Ovary (tissue), 9 donors: Measurements from ENCODE around the gene KCNN2. TPM values are rescaled to one million over a fixed set of nuclear protein-coding genes. Genes with fewer than 3 reads are reported as not detected.

Experiments
- DNase-seq, 5 donors: peaks; one replicate each; pipeline ENCODE4 v3.0.0-alpha.2; 2019 to 2020
- H3K27ac ChIP-seq, 2 donors: fragments of 200-600 bp; one replicate each; pipeline versions ENCODE4 v1.5.1 to v1.8.0; 2019 to 2022
- H3K27me3 ChIP-seq: fragments of 200-600 bp; one replicate; pipeline ENCODE4 v1.8.0; 2022
- H3K36me3 ChIP-seq: fragments of 200-600 bp; sonication (generic); one replicate; pipeline ENCODE4 v1.5.1; 2019
- H3K4me1 ChIP-seq: one replicate; pipeline ENCODE4 v1.8.1; 2013; ENCODE audit warnings: mild to moderate bottlenecking, moderate library complexity; ENCODE audit not compliant: insufficient read depth
- H3K4me3 ChIP-seq: fragments of 200-600 bp; sonication (generic); one replicate; pipeline ENCODE4 v1.5.1; 2017
- H3K9me3 ChIP-seq, 2 donors: fragments of 200-600 bp in 1 of 2; sonication (generic) in 1 of 2; one replicate each; pipeline versions ENCODE4 v1.5.1 to v1.8.1; 2013 to 2019; ENCODE audit warnings: mild to moderate bottlenecking in 1 of 2, moderate library complexity in 1 of 2
- CTCF ChIP-seq, 3 donors: fragments of 450-650 bp in 2 of 3; fragments of 200-600 bp in 1 of 3; IDR thresholded peaks; one replicate each; pipeline versions ENCODE4 v1.5.1 to v1.8.0; 2016 to 2022; ENCODE audit warnings: antibody characterized with exemption in 3 of 3, mild to moderate bottlenecking in 1 of 3
- EP300 ChIP-seq: sonication (generic); formaldehyde crosslinking; IDR thresholded peaks from one replicate; pipeline ENCODE4 v1.6.1; 2017; ENCODE audit warnings: antibody characterized with exemption
- POLR2A ChIP-seq: fragments of 450-650 bp; IDR thresholded peaks from one replicate; pipeline ENCODE4 v1.6.1; 2017; ENCODE audit warnings: antibody characterized with exemption, mild to moderate bottlenecking, moderate library complexity
- WGBS, 3 donors: extraction: QIAGEN DNeasy Blood & Tissue Kit in 1 of 3; methylation state at CpG; one replicate each; pipeline versions ENCODE4 v1.1.5 to v1.1.7; 2013 to 2017; 5-methylcytosine and 5-hydroxymethylcytosine counted together
- intact Hi-C, 4 donors: fragments of 100-400 bp; cut with DNase I; formaldehyde crosslinking; loops; one replicate each; pipeline versions ENCODE4 v1.11.0 to v1.15.1; 2022 to 2023
- polyA plus RNA-seq, 2 donors: library from polyadenylated mRNA; stranded (reverse); fragments of 200-250 nt in 1 of 2; fragments of 350-450 nt in 1 of 2; fragmentation: Illumina TruSeq in 1 of 2; extraction: RNeasy Lipid Tissue Mini Kit (QIAGEN cat#74804) in 1 of 2; gene quantifications; one replicate each; pipeline ENCODE4 v1.2.3, GENCODE V29; 2013 to 2014
- total RNA-seq, 7 donors: library from RNA; depleted of rRNA in 2 of 7; stranded (reverse); fragments of >200 nt in 2 of 7; fragmentation: NEBNext Ultra II Directional in 3 of 7; extraction: Animal tissue kit (Norgen Biotek cat#: 25700) in 3 of 7; gene quantifications; one replicate each; pipeline versions ENCODE4 v1.1.0 to v1.2.4, GENCODE V29; 2016 to 2023
- donor health status: DM: no; HTN: no; CAD: no; lungs with moderate emphysema.
- donor health status: DM: no; HTN: no; CAD: no.
- donor health status: Bipolar disorder and iron deficiency.
- donor health status: DM: yes; HTN: yes; CAD: no.
- donor health status: DM: no; HTN: no; CAD: no.
- donor health status: DM: yes; HTN: yes; CAD: no.

The KCNN2 gene
- total and polyA plus RNA-seq, 9 donors = 0.48 to 1.6 (median 0.96) TPM

GRCh38 chr5:114362197-114362976, 517 bp downstream of the KCNN2 start:
- Histone ChIP-seq H3K27me3 (no peaks in the 10 kb centered on the region), H3K4me1 (peaks cover 3% of the 10 kb centered on the region), H3K9me3 (no peaks in the 10 kb centered on the region), H3K27ac (no peak overlapping the region), H3K36me3 (no peaks in the 10 kb centered on the region), H3K4me3 (peak overlapping the region; percentile 37)
- peak in 3 of 5 donors; percentile 10 to 29 (median 20) for DNase-seq
- 0 to 1% (median 0%) methylated on average over 61 to 87 of the region's 87 CpGs for WGBS, 3 donors
- intact Hi-C loops = no loop called here
- no peak for TF ChIP-seq POLR2A
- TF ChIP-seq EP300 = no peak

DNA sequence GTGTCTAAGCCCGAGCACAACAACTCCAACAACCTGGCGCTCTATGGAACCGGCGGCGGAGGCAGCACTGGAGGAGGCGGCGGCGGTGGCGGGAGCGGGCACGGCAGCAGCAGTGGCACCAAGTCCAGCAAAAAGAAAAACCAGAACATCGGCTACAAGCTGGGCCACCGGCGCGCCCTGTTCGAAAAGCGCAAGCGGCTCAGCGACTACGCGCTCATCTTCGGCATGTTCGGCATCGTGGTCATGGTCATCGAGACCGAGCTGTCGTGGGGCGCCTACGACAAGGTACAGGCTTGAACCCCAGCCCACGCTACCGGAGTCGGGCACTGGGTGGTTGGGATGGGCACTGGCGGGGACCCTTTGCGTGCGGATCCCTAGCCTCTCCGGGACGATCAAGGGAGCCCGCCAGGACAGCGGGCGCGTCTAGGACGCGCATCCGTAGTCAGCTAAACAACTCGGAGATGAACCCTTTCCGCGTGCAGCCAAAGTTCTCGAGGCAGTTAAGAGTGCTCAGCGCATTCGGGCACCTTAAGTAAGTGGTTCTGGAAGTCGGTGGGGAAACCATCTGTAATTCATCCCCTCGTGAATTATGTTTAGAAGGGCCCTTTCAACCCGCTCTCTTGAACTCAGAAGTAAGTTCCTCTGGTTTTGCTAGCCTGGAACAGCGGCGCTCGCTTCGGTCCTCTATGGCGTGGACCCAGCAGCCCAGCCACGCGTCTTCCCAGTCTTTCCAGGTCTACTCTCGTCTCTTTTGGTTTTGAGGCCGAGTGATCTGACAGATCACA, 1.3 kb downstream of the KCNN2 start:
- no peaks in the 10 kb centered on the region for H3K36me3 ChIP-seq
- H3K27ac ChIP-seq = no peak overlapping the region
- DNase-seq = peak in 1 of 5 donors; percentile 6
- TF ChIP-seq POLR2A = no peak
- TF ChIP-seq EP300 = no peak
- TF ChIP-seq CTCF (IDR thresholded peaks at IDR 0.05) = no peak
- intact Hi-C loops = no loop called here
- peaks cover 3% of the 10 kb centered on the region for H3K4me1 ChIP-seq
- WGBS, 3 donors = 3 to 7% (median 4%) methylated on average over 56 to 62 of the region's 62 CpGs
- H3K27me3 ChIP-seq = no peaks in the 10 kb centered on the region
- H3K4me3 ChIP-seq = peak overlapping the region; percentile 37
- H3K9me3 ChIP-seq = no peaks in the 10 kb centered on the region

DNA sequence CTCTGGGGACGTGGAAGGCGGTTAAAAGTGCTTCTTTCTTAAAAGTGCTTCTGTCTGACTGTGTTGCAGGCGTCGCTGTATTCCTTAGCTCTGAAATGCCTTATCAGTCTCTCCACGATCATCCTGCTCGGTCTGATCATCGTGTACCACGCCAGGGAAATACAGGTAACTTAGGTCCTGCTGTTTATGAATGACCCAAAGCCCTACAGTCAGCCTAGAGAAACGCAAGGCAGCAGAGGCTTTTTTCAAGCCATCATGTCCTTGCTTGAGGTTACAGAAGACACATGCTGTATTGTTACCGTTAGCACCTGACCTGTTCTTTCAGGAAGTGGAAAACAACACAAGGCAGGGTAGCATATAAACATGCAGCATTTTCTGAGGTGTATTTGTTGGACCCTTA, 2.0 kb downstream of the KCNN2 start:
- Histone ChIP-seq H3K9me3 (no peaks in the 10 kb centered on the region), H3K36me3 (no peaks in the 10 kb centered on the region), H3K4me1 (peaks cover 3% of the 10 kb centered on the region), H3K27me3 (no peaks in the 10 kb centered on the region), H3K4me3 (no peak overlapping the region), H3K27ac (no peak overlapping the region)
- WGBS, 3 donors = 24 to 29% (median 27%) methylated on average over 10 of the region's 10 CpGs
- intact Hi-C loops = no loop called here
- TF ChIP-seq POLR2A (no peak), CTCF (IDR thresholded peaks at IDR 0.05) (no peak), EP300 (no peak)
- DNase-seq = no peak

DNA sequence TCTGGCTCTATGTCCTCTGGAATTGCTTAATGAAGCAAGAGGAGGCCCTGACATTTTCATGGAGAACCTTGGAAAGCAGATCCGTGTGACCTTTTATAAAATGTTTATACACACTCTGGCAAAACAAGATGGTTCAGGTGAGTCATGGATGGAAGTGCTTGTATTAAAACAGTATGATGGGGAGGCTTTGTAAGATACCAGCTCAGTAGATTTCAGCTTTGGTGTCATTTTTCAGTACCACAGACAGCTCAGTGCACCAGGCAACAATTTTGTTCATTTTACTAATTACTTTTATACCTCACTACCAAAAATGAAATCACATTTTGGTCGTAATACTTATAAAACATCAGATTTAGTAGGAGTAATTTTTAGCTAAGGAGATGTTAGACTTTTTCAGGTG, 5.2 kb downstream of the KCNN2 start:
- no peak overlapping the region for H3K27ac ChIP-seq
- TF ChIP-seq CTCF (IDR thresholded peaks at IDR 0.05) (no peak), POLR2A (no peak), EP300 (no peak)
- WGBS, 3 donors = 16 to 23% (median 18%) methylated on average over 2 of the region's 2 CpGs

More for the DNA sequence above, 5.2 kb downstream of the KCNN2 start:
- peaks cover 3% of the 10 kb centered on the region for H3K4me1 ChIP-seq
- no peaks in the 10 kb centered on the region for H3K27me3 ChIP-seq
- H3K4me3 ChIP-seq = no peak overlapping the region
- no peaks in the 10 kb centered on the region for H3K36me3 ChIP-seq
- no peak for DNase-seq
- H3K9me3 ChIP-seq = no peaks in the 10 kb centered on the region
- intact Hi-C loops = no loop called here
